Urothelium cell line (cell line): ENCODE results near the gene CAPZA1.

Experiments
- DNase-seq: peaks from one replicate; pipeline ENCODE4 v3.0.0; 2011; ENCODE audit warnings: low spot score, mixed read lengths
- FAIRE-seq: peaks from 2 replicates; lab custom pipeline; 2011; peaks lifted over from hg19 to GRCh38; lab: Jason Lieb, UNC

CAPZA1 gene

GRCh38 chr1:112674986-112675727 lies 55.5 kb downstream of the CAPZA1 start:
- peak; percentile 78 for DNase-seq
- no peak for FAIRE-seq

- FAIRE-seq = no peak
- no peak for DNase-seq
These were observed 56.2 kb downstream of the CAPZA1 start for GRCh38 chr1:112675728-112676381.

- DNase-seq = no peak
- no peak for FAIRE-seq
These were observed 56.9 kb downstream of the CAPZA1 start for GRCh38 chr1:112676543-112676942.

GRCh38 chr1:112677501-112677900 lies 57.9 kb downstream of the CAPZA1 start:
- DNase-seq (no peak), FAIRE-seq (no peak)

- no peak for FAIRE-seq
- no peak for DNase-seq
These were observed 59.0 kb downstream of the CAPZA1 start for GRCh38 chr1:112678605-112679004.

GRCh38 chr1:112685913-112686312 lies 66.3 kb downstream of the CAPZA1 start:
- FAIRE-seq = no peak
- no peak for DNase-seq

- DNase-seq (no peak), FAIRE-seq (no peak)
These were observed 66.8 kb downstream of the CAPZA1 start for GRCh38 chr1:112686417-112686816.

- no peak for DNase-seq
- FAIRE-seq = no peak
These were observed 67.2 kb downstream of the CAPZA1 start for GRCh38 chr1:112686835-112687234.

GRCh38 chr1:112687361-112687760 lies 67.7 kb downstream of the CAPZA1 start:
- no peak for FAIRE-seq
- no peak for DNase-seq

GRCh38 chr1:112687785-112688496 lies 68.3 kb downstream of the CAPZA1 start:
- DNase-seq (no peak), FAIRE-seq (no peak)

GRCh38 chr1:112688781-112689193 lies 69.2 kb downstream of the CAPZA1 start:
- FAIRE-seq (no peak), DNase-seq (no peak)

GRCh38 chr1:112689196-112689841 lies 69.7 kb downstream of the CAPZA1 start:
- FAIRE-seq (no peak), DNase-seq (no peak)

- DNase-seq (no peak), FAIRE-seq (no peak)
These were observed 70.2 kb downstream of the CAPZA1 start for GRCh38 chr1:112689842-112690237.

GRCh38 chr1:112692681-112693080 lies 73.0 kb downstream of the CAPZA1 start:
- FAIRE-seq (no peak), DNase-seq (no peak)

- no peak for FAIRE-seq
These were observed 74.2 kb downstream of the CAPZA1 start for GRCh38 chr1:112693821-112694220.

GRCh38 chr1:112694363-112694929 lies 74.8 kb downstream of the CAPZA1 start:
- FAIRE-seq = no peak
- DNase-seq = no peak

More at GRCh38 chr1:112693821-112694220, 74.2 kb downstream of the CAPZA1 start:
- no peak for DNase-seq

- FAIRE-seq (no peak), DNase-seq (no peak)
These were observed 75.6 kb downstream of the CAPZA1 start for GRCh38 chr1:112695276-112695675.

- DNase-seq (no peak), FAIRE-seq (no peak)
These were observed 77.1 kb downstream of the CAPZA1 start for GRCh38 chr1:112696578-112697314.

GRCh38 chr1:112697781-112698201 lies 78.2 kb downstream of the CAPZA1 start:
- DNase-seq (no peak), FAIRE-seq (no peak)
